ENCODE data around the gene TMEM151A.

Gene TMEM151A

DNA sequence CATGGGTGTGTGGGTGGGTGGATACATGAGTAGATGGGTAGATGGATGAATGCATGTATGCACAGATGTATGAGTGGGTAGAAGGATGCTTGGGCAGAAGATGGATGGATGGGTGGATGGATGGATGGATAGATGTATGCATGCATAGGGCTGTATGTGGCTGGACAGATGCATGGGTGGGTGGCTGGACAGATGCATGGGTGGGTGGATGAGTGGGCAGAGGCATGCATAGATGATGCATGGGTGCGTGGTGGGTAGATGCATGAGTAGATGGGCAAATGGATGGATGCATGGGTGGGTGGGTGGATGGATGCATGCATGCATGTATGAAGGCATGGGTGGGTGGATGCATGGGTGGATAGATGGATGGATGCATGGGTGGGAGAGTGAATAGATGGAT lies 32.0 kb downstream of the TMEM151A start:
- no peak for DNase-seq

DNA sequence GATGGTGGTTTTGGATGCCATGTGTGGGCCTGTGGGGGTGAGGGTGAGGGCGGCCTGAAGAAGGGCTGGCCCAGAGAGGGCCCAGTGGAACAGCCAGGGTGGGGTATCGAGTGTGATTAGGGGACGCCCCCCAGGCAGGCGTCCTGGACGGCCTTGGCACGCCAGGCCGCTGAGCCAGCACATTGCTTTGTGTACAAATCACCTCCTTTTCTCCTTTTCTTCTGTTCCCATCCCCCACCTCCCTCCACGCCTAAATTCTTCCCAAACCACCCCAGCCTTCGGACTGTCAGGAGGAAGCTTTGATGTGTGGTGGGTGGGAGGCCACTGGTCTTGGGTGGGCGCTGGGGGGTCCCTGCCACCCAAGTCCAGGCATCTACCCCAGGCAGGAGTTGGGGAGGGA lies 33.0 kb downstream of the TMEM151A start:
- no peak for DNase-seq

DNA sequence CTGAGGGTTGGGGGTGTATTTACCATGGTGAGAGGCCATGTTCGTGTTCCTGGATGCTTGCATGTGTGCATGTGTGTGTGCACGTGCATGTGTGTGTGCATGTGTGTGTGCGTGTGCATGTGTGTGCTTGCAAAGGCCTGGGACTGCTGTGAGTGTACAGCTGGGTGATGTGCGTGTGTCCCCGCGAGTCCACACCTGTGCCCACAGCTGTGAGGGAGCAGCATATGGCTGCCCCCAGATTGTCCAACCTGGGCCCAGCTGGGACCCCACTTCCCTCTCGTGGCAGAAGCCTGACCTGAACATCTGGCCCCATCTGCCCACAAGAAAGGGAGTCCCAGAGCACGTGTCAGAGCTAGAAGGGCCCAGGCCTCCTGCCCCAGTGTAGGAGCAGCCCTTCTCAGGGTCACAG lies 33.6 kb downstream of the TMEM151A start:
- DNase-seq, result no peak

DNA sequence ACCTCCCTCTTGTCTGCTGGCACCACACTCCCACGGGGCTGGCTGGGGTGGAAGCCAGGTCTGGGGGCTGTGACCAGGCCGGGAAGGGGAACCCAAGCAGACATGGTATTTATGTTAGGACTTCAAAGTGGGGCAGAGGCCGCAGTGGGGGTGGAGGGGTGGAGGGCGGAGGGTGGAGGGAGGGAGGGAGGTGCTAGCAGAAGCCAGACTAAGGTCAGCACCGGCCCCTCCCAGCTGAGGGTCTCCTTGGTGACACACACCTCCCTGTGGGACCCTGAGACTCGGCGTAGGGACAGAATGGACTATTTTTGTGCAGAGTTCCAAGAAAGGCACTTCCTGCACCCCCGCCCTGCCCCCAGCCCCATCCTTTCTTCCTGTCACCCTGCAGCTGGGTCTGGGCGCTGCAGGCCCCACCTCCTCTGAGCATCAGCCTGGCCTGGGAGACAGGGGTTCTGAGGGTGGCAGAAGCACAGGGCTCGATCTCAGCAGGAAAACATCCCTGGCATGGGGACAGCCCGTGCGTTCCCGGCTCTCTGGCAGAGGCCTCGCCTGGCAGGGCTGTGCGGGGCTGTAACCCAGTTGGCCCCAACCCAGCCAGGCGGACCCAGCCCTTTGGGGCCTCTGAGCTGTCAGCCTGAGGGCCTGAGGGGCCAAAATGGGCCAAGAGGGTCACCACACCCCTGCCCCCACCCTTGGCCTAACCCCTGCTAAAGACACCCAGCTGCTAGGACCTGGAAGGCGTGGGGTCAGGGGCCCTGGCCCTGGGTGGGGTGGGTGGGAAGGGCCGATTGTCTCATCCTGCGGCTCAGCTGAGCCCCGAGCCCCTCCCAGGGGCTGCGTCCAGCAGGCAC lies 34.8 kb downstream of the TMEM151A start:
- DNase-seq, result peak; percentile 48

DNA sequence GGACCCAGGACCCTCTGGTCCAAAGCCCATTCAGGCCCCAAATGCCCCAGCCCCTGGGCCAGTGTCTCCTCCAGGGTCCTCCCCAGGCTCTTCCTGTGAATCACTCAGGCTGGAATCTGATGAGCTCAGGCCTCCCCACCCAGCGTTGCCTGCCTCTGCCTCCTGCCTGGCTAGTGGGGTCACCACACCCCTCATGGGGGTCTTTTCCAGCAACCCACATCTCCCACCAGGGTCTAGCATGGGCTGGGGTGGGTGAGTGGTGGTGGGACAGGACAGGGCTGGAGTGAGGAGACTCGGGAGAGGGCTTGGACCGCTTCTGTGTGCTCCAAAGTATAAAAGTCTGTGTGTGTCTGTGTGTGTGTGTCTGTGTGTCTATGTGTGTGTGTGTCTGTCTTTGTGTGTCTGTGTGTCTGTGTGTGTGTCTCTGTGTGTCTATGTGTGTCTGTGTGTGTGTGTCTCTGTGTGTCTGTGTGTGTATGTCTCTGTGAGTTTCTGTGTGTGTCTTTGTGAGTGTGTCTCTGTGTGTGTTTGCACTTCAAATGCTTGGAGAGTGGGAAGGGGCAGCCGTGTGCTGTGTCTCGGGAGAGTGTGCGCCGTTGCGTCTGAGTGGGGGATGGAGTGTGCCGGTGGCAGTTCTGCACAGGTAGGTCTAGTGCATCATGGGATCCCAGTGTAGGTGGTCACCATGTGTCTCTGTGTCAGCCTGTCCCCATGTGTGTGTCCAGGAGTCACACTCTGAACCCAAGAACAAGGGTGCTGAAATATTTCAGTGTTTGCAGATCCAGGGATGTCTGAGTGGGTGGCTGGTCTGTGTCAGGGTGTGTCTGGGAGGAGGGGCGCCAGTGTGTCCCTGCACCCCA lies 35.7 kb downstream of the TMEM151A start:
- DNase-seq, result no peak

DNA sequence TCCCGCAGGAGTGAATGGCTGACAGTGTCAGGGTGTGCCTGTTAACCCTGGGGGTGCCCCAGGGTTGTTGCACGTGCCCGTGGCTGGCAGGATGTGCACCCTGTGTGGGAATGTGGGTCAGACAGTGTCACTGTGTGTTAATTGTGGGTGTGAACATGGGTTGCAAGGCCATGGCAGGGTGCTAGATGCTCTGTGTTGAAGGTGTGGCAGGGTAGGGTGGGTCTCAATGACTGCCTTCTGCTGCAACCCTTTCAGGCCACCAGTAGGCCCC lies 36.3 kb downstream of the TMEM151A start:
- no peak for DNase-seq

DNA sequence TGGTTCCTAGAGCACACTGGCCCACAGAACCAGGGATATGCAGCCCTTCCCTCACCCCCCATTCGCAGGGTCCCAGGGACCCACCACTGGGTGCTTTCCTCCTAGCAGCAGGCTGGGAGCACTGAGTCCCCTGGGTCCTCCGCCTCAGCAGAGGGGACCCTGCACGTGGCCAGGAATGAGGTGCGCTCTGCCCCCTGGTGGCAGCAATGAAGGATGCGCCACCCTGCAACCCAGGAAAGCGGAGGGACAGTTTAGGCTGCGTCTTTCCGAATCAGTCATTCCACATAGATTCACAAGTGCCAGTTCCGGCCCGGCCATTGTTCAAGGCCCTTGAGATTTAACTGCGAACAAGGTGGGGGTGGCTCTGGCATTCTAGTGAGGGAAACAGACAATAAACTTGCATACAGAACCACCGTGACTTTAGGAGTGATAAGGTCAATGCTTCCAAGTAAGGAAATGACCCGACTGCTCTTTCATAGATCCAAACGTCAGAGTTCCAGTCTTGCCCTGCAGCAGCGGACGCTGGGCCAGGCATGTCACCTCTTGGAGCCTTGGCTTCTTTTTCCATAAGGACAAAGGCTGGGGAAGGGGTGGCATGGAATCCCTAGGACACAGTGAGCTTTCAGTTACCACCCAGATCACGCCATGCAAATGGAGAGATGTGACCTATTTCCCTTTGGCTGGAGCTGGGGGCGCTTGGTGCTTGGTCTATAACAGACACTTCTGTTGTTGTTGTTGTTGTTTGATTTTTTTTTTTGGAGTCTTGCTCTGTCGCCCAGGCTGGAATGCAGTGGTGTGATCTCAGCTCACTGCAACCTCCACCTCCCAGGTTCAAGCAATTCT lies 36.8 kb downstream of the TMEM151A start:
- DNase-seq, result peak; percentile 72

DNA sequence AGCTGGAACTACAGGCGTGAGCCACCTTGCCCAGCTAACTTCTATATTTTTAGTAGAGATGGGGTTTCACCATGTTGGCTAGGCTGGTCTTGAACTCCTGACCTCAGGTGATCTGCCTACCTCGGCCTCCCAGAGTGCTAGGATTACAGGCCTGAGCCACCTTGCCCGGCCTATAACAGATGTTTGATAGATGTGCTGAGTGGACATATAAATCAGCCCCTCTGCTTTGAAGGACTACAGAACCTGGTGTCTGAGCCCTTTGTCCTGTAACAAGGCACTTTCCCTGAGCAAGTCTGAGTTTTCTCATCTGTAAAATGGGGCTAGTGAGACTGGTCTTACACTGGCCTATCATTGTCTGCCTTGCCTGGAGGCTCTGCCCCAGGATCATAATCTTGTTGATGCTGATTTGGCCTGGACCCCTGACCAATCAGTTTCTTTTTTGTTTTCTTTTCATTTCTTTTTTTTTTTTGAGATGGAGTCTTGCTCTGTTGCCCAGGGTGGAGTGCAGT lies 37.5 kb downstream of the TMEM151A start:
- DNase-seq, result no peak

DNA sequence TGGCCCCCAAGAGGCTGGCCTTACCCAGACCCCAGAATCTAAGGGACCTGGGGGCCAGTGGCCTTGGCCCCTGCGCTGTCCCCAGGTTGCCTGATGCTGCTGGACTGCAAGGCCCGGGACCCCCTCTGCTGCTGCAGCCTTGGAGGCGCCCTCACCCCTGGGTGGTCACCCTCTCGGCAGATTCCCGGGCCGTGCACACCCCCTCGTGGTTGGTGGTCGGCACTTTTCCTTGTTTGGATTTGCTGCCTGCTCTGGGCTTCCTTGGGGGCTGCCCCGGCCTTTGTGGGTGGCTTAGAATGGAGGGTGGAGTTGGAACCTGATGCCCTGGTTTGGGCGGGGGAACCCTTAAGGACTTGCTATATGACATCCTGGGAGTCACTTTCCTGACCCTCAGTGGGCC lies 39.2 kb downstream of the TMEM151A start:
- no peak for DNase-seq

DNA sequence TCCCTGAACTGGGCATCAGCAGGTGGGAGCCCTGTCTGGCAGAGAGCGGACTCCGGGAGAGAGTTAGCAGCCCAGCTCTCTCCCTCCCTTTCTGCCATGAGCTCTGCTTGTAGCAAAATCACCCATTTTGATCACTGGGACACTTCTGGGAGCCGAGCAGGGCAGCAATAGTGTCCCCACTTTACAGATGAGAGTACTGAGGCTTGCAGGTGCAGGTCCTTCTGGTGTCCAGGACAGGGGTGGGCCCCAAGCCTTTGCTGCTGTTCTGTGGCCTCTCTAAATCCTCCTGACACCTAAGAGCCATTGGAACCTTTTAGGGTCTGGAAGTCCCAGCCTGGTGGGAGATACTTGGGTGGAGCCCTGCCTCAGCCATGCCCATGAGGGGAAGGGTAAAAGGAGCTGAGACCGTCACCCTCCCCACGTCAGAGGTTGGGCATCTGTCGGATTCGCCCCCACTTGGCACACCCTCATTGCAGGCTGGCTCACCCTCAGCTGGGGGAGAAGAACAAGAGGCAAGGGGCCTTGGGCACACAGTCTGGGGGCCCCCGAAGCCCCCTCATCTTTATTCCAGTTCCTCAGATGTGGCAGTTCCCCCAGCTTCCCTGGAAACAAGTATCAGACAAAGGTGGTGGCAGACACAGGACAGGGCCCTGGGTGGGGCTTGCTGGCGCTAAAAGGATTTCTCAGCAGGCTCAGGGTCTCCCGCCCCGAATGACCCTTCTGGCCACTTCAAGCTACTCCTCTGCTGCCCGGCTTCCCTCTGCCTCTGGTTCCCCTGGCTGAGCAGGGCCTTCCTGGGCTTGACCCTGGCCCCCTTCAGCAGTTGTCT lies 40.1 kb downstream of the TMEM151A start:
- DNase-seq, result no peak

DNA sequence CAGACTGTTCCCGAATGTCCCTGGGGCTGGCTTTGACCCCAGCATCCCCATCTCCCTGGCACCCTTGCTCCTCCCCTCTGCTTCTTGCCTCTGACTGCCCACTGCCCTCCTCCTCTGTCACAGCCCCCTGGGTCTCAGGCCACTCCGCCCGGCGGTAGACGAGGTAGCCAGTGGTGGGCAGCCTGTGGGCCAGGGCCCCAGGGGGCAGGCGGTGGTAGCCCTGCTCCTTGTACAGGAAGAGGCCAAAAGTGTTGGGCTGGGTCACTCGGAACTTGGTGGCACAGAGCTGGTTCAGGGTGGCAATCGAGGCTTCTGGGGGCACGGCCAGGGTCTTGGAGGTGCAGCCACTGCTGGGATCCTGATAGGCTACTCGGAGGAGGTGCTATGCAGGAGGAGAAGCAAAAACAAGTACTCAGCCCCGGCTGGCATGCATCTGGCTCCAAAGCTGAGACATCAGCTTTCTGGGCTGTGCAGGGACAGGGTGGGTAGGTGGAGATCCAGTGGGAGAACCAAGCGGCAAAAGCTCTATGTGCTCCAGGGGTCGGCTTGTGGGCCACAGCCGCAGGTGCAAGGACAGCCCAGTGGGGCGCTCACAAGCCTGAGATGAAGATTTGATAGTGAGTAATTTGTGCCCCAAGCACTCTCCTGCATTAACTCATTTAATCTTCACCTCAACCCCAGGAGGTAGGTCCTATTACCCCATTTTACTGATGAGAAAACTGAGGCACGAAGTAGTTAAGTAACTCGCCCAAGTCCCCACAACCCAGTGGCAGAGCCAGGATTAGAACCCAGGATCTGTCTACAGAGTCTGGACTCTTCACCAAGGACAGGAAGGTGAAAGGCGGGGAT lies 40.9 kb downstream of the TMEM151A start:
- DNase-seq, result no peak

DNA sequence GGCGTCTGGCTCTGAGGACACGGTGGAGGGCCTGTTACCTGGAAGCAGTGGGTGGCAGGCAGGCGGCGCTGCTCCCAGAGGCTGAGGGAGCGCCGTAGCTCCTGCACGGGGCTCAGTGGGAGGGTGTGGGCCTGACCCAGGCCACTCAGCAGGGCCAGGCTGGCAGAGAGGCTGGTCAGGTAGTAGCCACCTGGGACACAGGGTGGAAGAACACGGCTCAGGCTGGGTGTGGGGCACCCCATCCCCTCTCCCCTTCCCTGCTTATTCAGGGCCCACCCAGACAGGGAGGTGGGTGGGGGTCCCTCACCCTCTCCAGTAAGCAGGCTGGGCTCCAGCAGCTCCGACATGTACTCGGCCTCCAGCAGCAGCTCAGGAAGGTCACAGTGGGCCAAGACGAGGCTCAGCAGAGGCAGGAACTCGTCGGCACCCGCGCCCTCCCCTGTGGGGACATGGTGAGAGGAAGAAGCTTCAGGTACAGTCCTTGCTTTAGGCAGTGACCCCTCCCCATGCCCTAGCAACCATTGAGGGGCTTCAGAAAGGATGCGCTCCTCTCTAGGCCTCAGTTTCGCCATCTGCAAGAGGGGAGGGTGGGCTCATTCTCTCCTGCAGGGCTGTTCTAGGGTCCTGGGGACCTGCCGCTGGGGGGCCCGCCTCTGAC lies 41.7 kb downstream of the TMEM151A start:
- no peak for DNase-seq

DNA sequence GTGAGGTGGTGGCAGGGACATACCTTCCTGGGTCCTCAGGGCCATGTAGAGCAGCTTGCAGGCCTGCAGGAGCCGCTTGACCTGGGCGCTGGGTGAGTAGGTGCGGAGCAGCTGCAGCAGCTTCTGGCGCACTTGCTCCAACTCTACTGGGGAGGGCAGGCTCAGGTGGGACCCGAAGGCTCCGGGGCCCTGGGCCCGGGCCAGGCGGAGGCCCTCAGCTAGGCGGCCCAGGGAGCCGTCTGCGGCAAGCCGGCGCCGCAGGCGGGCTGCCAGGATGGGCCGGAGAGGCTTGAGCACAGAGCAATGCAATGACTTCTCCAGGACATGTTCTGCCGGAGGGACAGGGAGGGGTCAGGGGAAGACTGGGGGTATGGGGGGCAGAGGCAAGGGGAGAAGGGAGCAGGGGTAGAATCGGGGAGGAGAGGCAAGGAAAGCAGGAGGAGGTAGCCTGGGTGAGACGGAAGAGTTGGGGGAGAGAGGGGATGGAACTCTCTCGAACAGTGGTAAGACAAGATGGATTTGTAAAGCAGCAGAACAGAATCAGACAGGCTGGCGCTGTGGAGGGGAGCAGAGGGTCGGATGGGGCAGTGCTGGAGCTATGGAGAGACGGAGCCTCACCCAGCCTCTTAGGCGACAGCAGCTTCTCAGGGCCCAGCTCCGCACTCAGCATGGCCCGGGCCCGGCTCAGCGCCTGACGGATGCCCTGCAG lies 42.4 kb downstream of the TMEM151A start:
- DNase-seq, result no peak

DNA sequence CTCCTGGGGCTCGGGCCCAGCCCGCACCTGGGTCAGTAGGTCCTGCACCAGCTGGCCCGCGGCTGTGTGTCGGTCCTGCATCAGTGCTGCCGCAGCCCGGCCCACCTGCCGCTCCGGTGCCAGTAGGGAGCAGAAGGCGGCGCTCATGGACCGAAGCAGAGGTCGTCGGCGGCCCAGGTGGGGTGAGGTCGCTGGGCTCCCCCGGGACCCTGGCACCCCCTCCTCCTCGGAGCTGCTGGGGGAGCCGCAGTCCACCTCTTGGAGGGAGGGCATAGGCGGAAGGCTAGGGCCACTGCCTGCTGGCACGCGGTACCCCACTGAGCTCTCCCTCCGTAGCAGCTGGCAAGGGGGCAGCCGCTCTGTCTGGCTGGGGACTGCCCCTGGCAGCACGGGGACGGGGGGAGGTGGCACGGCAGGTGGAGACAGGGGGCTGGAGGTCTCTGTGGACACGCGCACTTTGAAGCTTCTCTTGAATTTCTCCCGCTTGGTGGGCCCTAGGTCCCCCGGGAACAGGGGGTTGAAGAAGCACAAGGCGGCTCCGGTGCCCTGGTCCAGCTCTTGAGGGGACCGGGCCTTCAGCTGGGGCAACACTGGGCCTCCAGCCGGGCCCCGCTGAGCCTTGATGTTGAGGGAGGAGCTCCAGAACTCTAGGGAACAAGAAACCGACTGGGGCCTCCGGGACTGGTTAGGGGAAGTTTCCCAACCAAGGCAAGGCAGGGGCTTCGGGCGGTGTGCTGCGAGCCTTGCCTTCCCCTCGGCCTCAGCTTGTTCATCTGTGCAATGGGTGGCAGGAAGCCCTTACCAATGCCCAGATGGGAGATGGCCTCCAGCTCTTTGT lies 43.1 kb downstream of the TMEM151A start:
- DNase-seq, result no peak

DNA sequence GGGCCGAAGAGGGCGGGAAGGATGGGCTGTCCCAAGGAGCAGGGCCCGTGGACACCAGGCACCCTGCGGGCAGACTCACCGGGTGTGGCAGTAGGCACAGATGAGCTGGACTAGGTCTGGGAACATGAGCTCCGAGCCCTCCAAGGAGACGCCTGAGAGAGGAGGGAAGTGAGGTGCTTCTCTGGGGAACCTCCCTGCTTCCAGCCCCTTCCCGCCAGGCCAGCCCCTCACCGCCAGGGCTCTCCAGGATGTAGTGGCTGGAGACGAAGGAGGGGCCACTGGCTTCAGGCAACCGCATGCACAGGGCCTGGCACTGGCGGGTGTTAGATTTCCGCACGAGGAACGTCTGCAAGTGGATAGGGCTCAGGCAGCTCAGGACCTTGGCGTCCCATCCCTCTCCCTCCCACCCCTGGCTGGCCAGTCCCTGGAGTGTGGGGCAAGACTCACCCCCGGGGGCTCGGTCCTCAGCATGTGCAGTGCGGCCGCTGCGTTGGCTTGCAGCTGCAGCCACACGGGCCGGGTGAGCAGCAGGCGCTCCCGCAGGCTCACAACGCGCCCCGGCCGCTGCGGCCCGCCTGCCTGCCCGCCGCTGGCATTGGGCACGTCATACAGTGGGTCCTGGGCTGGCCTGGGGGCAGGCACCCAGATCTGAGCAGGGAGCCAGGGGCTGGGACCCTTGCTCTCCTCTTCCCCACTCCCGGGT lies 44.0 kb downstream of the TMEM151A start:
- DNase-seq, result peak; percentile 64

DNA sequence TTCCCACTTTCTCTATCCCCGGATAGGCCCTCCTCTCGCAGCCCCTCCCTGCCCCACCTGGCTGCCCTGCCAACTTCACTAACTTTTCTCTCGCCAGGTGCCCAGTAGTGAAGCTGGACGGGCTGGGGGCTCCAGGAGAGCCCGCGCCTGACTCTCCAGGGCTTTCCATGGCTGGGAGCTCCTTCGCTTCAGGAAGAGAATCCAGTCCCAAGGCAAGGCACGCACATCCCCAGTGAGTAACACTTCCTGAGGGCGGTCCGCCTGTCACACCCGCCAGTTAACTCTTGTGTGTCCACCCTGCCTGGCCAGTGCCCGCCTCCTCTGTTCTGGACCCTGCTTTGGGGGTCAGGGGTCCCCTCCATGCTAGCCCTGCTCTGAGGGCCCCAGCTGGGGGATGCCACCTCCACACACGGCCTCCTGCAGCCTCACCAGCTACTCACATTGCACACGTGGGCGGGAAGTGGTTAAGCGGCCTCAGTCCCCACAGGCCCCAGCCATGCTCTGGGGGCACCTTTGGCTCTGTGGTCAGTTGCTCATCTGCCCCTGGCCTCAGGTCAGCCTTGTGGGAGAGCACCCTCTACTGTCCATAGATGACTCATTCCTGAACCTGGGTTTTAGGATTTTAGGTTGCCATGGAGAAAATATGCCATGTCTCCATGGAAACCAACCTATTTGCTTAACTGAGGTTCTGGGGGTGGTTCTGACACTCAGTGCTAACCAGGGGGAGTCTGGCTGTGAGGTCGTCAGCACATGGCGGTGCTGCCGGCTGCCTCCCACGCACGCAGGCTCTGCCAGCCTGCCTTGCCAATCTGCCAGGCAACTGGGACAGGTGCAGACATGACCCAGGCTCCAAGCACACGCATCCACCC lies 44.8 kb downstream of the TMEM151A start, which contains the start of gene RIN1:
Gene RIN1, minus strand, starts transcription at position 201 of the 869 bp plus-strand sequence. Its CDS starts 32 bp downstream, at position 169.
- peak; percentile 56 for DNase-seq

Data from right kidney (tissue), 1 donor.